HL-60 (cell line): ENCODE data around the gene OGDH.

Experiments used
- DNase-seq, 2 experiments: peaks; one replicate each; pipeline ENCODE4 v3.0.0-alpha.2; 2010 to 2020; ENCODE audit warnings: low read depth in 1 of 2, low spot score in 1 of 2
- H3K27ac ChIP-seq: fragments of 250-450 bp; sonication (Bioruptor Pico); replicated peaks from 2 replicates; pipeline ENCODE4 v1.5.1; 2020; ENCODE audit warnings: mild to moderate bottlenecking, moderate library complexity
- H3K27me3 ChIP-seq: fragments of 250-450 bp; sonication (Bioruptor Pico); 2 replicates; pipeline ENCODE4 v1.5.1; 2021; ENCODE audit warnings: mild to moderate bottlenecking, moderate library complexity; ENCODE audit not compliant: insufficient read depth, poor library complexity, severe bottlenecking
- H3K4me3 ChIP-seq: replicated peaks from 2 replicates; pipeline ENCODE4 v1.5.1; 2011; ENCODE audit warnings: mild to moderate bottlenecking, control low read depth, low read length; ENCODE audit not compliant: insufficient read depth
- CTCF ChIP-seq: IDR thresholded peaks from one replicate; pipeline ENCODE4 v1.5.1; 2011; ENCODE audit warnings: low read length, control low read depth, inconsistent platforms; ENCODE audit not compliant: insufficient read depth
- GABPA ChIP-seq: IDR thresholded peaks from 2 replicates; pipeline ENCODE4 v1.6.1; 2012; ENCODE audit warnings: low read depth
- POLR2AphosphoS5 ChIP-seq: IDR thresholded peaks from 2 replicates; pipeline ENCODE4 v1.6.1; 2012; ENCODE audit warnings: low read depth
- REST ChIP-seq: IDR thresholded peaks from 2 replicates; pipeline ENCODE4 v1.6.1; 2012; ENCODE audit warnings: low read depth; ENCODE audit not compliant: insufficient replicate concordance
- SPI1 ChIP-seq: IDR thresholded peaks from 2 replicates; pipeline ENCODE4 v1.6.1; 2012; ENCODE audit warnings: low read depth, mild to moderate bottlenecking, borderline replicate concordance

The OGDH gene

GRCh38 chr7:44565097-44565794, 41.2 kb upstream of the OGDH start:
- no peak overlapping the region for H3K4me3 ChIP-seq
- no peaks in the 10 kb centered on the region for H3K27me3 ChIP-seq
- no peak overlapping the region for H3K27ac ChIP-seq
- peak in 1 of 2 experiments; percentile 48 for DNase-seq
- TF ChIP-seq CTCF = peak; percentile 97
- TF ChIP-seq SPI1 = no peak
- no peak for TF ChIP-seq REST

DNA sequence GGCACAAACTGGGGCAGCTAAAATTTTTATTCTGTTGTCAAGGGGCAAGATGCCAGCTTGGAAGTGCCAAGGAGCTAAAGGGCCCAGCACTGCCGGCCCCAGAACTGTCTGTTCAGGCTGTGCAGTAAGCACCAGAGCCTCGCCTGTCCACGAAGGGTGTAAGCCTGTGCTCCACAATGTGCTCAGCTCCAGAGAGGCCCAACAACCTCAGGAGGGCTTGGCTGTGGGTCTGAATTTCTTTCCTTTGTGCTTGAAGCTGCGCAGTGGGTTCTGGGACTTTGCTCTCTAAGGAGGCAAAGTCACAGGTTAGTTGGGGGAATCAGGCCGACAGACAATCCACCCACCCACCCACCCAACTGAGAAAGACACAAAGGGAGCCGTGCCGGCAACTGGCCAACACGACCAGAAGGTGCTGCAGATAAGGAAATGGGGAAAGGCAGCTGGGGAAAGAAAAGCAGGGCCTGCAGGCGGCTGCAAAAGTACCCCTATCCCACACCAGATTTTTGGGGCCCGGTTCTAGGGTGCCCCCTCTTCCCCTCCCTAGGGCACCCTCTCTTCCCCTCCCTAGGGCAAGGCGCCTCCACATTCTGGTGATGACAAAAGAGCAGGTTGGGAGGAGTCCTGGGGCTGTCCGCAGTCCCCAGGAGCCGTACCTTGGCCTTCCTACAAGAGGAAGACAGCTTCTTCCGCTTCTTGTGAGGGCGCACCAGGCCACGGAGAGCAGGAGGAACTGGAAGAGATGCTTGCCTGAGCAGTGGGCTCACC, 40.5 kb upstream of the OGDH start:
- DNase-seq = peak in 1 of 2 experiments; percentile 85
- TF ChIP-seq POLR2AphosphoS5 = no peak
- TF ChIP-seq CTCF = no peak
- peak; percentile 62; the same call in 1 of the 2 replicates for TF ChIP-seq SPI1
- TF ChIP-seq GABPA = no peak
- no peak for TF ChIP-seq REST

DNA sequence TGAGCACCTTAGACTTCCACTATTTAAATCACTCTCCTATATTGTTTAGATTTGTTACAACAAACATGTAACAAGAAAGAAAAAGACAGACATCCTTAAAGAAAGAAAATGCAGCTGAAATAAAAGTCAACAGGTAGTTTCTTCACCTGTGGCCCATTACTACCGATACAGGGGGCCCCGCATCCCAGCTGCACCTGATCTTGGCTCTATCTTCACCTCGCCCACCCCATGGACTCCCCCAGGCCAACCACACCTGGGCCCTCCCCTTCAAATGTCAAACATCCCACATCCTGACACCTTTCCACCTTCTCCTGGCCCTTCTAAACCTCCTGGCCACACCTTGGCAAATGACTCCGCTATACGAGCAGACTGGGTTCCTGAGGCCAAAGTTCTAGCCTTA, 39.7 kb upstream of the OGDH start:
- Histone ChIP-seq H3K27me3 (no peaks in the 10 kb centered on the region), H3K4me3 (no peak overlapping the region), H3K27ac (no peak overlapping the region)
- TF ChIP-seq GABPA = no peak
- no peak for TF ChIP-seq REST
- TF ChIP-seq CTCF = no peak
- TF ChIP-seq SPI1 = no peak
- no peak for TF ChIP-seq POLR2AphosphoS5
- DNase-seq = no peak

More for the DNA sequence above, 40.5 kb upstream of the OGDH start:
- H3K27me3 ChIP-seq = no peaks in the 10 kb centered on the region
- no peak overlapping the region for H3K4me3 ChIP-seq
- no peak overlapping the region for H3K27ac ChIP-seq
